Mucosa of descending colon (tissue), 3 donors: Measurements from ENCODE around the gene GBA2. TPM values are rescaled to one million over a fixed set of nuclear protein-coding genes. Genes with fewer than 3 reads are reported as not detected.

Experiments
- ATAC-seq: fragments of 200-7000 bp; cut with Tn5 transposase; one replicate; pipeline ENCODE4 v1.9.1; 2020; ENCODE audit warnings: mild to moderate bottlenecking, moderate library complexity
- DNase-seq, 3 donors: peaks; one replicate each; pipeline ENCODE4 v3.0.0-alpha.2; 2020
- H3K36me3 ChIP-seq: fragments of 200-600 bp; one replicate; pipeline ENCODE4 v1.8.0; 2021; ENCODE audit warnings: low read depth, mild to moderate bottlenecking
- H3K4me1 ChIP-seq: fragments of 200-600 bp; one replicate; pipeline ENCODE4 v1.8.0; 2021; ENCODE audit warnings: low read depth, mild to moderate bottlenecking
- H3K4me3 ChIP-seq: fragments of 200-600 bp; one replicate; pipeline ENCODE4 v1.8.0; 2021; ENCODE audit warnings: mild to moderate bottlenecking
- H3K9me3 ChIP-seq: fragments of 200-600 bp; one replicate; pipeline ENCODE4 v1.8.0; 2021; ENCODE audit warnings: mild to moderate bottlenecking
- CTCF ChIP-seq: fragments of 200-600 bp; IDR thresholded peaks from one replicate; pipeline ENCODE4 v1.8.0; 2022; ENCODE audit warnings: antibody characterized with exemption, mild to moderate bottlenecking
- intact Hi-C, 2 donors: fragments of 100-400 bp; cut with DNase I in 1 of 2; cut with micrococcal nuclease in 1 of 2; formaldehyde crosslinking; loops; one replicate each; pipeline versions ENCODE4 v1.11.0 to v1.11.1; 2022; cut with DNase I, micrococcal nuclease
- total RNA-seq, 3 donors: library from RNA; stranded (reverse); fragmentation: NEBNext Ultra II Directional in 2 of 3; extraction: Animal tissue kit (Norgen Biotek cat#: 25700) in 2 of 3; gene quantifications; one replicate each; pipeline versions ENCODE4 v1.2.1 to v1.2.4, GENCODE V29; 2021 to 2023
- donor health status: DM: no; HTN: no; CAD: no; lungs with moderate emphysema.
- donor health status: DM: no; HTN: no; CAD: no.
- donor health status: DM: no; HTN: yes; CAD: no.

Gene GBA2
- total RNA-seq, 3 donors from 2014 or later = 157 to 285 (median 223) TPM

GRCh38 chr9:35763803-35764202, 14.8 kb upstream of the GBA2 start:
- intact Hi-C loops = no loop called here
- Histone ChIP-seq H3K4me1 (peaks cover under 1% of the 10 kb centered on the region), H3K36me3 (no peaks in the 10 kb centered on the region), H3K9me3 (no peaks in the 10 kb centered on the region), H3K4me3 (no peak overlapping the region)
- DNase-seq (no peak), ATAC-seq (no peak)
- no peak for TF ChIP-seq CTCF

DNA sequence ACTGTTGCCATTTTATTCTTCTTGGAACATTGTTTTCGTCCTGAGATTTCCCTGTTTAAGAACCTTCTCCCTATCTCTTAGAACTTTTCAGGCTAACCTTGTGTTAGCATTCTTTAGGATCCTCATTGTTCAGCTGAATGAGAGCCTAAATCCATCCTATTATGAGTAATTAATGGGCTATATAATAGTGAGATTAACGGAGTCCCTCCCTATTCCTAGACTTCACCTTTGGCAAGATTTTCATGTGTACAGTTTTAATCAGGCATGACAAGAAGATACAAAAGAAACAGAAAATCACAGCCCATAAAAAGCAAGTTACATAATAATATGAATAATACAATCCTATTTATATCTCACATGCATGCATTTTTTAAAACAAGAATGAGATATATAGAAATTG, 14.2 kb upstream of the GBA2 start:
- H3K4me3 ChIP-seq = no peak overlapping the region
- peaks cover 7% of the 10 kb centered on the region for H3K4me1 ChIP-seq
- DNase-seq (no peak), ATAC-seq (no peak)
- intact Hi-C loops = no loop called here
- H3K36me3 ChIP-seq = no peaks in the 10 kb centered on the region
- H3K9me3 ChIP-seq = no peaks in the 10 kb centered on the region
- TF ChIP-seq CTCF = no peak

GRCh38 chr9:35760651-35761050, 11.6 kb upstream of the GBA2 start:
- peak; percentile 57 for ATAC-seq
- intact Hi-C loops = no loop called here
- no peak for TF ChIP-seq CTCF

DNA sequence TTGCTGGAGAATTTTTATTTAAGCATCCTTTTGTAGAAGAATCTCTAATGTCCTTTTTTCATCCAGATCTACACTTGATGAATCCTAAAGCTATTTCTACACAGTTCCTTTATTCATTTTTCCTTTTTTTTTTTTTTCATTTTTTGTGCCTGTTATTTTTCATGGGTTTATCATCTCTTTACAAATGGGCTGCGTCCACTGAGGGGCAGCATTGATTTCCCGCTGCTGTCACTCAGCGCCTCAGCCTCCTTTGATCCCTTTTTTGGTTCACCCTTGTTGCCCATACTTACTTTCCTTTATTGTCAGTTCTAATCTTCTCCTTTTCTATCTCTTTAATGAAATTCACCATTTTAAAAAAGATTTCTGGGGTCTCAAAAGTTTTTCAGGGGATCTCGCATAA, 10.8 kb upstream of the GBA2 start:
- no peak for TF ChIP-seq CTCF
- intact Hi-C loops = no loop called here
- Histone ChIP-seq H3K4me1 (peaks cover 19% of the 10 kb centered on the region), H3K9me3 (no peaks in the 10 kb centered on the region), H3K4me3 (no peak overlapping the region), H3K36me3 (no peaks in the 10 kb centered on the region)
- ATAC-seq = no peak
- DNase-seq = no peak

More at GRCh38 chr9:35760651-35761050, 11.6 kb upstream of the GBA2 start:
- DNase-seq = no peak
- H3K4me1 ChIP-seq = peaks cover 19% of the 10 kb centered on the region
- H3K9me3 ChIP-seq = no peaks in the 10 kb centered on the region
- H3K4me3 ChIP-seq = no peak overlapping the region
- no peaks in the 10 kb centered on the region for H3K36me3 ChIP-seq

GRCh38 chr9:35758475-35759050, 9.5 kb upstream of the GBA2 start:
- intact Hi-C loops = no loop called here
- TF ChIP-seq CTCF = no peak
- Histone ChIP-seq H3K36me3 (no peaks in the 10 kb centered on the region), H3K9me3 (no peaks in the 10 kb centered on the region), H3K4me1 (peaks cover 19% of the 10 kb centered on the region), H3K4me3 (no peak overlapping the region)
- no peak for ATAC-seq
- no peak for DNase-seq

GRCh38 chr9:35757892-35758275, 8.9 kb upstream of the GBA2 start:
- no peak for TF ChIP-seq CTCF
- Histone ChIP-seq H3K4me3 (no peak overlapping the region), H3K4me1 (peaks cover 19% of the 10 kb centered on the region), H3K36me3 (no peaks in the 10 kb centered on the region), H3K9me3 (no peaks in the 10 kb centered on the region)
- ATAC-seq = no peak
- no peak for DNase-seq
- intact Hi-C loops = no loop called here
